HG03378 (cell line): ENCODE data around the gene SERINC4.

Source experiments
- ATAC-seq: cut with Tn5 transposase; IDR thresholded peaks from one replicate; pipeline ENCODE4 v1.9.1; 2021; ENCODE audit warnings: mild to moderate bottlenecking, moderate library complexity; ENCODE audit not compliant: unreplicated experiment

The SERINC4 gene

DNA sequence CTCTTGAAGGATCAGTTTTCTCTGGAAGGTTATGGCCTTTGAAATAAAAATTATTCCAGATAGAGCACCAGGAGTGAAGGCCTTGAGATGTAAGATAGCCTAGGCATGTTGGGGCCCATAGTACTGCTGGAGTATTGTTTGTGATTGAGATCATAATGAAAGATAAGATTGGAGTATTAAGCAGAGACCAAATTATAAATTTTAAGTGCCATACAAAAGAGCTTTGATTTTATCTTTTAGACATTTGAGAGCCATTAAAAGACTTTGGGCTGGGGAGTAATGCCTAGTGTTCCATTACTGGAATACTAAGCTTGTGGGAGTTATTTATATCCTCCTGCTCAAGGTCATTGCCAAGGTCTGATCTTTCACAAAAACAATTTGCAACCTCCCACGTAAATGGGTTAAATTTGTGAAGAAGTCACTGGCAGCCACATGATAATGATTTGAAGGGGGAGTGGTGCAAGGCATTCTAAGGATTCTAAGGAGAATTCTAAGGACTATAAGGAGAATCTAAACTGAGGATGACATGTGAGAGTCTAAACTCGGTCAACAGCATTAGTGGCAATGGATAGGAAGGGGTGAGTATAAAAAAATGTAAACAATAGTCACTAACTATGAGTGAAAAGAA, 36.1 kb downstream of the SERINC4 start:
- no peak for ATAC-seq

DNA sequence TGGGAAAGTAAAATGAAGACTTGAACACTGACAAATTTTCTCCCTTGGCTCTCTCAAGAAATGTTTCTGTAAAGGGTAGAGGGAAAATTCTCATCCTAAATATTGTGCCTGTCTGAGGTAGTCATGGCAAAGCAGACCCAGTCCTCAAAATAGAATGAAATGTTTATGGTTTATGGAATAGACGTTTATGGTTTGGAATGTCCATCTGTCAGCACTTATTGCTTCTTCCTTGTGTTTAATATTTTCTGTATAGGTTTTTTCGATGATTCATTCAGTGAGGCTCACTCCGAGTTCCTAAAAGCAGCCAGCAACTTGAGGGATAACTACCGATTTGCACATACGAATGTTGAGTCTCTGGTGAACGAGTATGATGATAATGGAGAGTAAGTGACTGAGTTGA, 37.2 kb downstream of the SERINC4 start:
- no peak for ATAC-seq

DNA sequence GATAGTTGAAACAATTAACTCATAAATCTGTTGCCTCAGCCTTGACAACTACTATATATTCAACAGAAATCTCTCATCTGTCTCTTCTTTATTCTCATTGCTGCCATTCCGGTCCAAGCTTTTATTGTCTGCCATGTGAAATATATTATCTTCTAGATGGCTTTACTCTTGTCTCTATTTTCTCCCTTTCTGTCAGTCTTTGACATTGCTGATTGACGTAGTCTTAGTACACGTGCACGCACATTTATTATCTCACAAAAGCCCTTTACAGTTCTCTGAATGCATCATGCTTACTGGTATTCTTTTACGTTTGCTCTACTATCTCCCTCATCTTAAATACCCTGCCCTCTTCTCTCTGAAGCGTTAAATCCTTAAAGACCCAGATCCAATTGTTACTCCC, 48.1 kb downstream of the SERINC4 start:
- no peak for ATAC-seq

DNA sequence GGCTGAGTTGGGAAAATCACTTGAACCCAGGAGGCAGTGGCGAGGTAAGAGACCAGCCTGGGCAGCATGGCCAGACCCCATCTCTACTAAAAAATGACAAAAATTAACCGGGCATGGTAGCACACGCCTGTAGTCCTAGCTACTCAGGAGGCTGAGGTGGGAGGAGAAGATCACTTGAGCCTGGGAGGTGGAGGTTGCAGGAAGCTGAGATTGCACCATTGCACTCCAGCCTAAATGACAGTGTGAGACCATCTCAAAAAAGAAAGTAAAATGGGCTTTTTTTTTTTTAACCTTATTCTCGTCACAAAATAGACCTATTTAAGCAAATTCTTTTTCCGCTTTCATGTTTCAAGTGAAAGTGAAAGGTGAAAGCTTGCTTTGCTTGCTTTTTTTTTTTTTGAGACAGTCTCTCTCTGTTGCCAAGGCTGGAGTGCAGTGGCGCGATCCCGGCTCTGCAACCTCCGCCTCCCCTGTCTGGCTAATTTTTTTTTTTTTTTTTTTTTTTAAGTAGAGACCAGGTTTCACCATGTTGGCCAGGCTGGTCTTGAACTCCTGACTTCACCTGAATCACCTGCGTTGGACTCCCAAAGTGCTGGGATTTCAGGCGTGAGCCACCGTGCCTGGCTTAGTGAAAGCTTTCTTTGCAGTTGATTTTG, 50.2 kb downstream of the SERINC4 start:
- ATAC-seq: peak; percentile 60

DNA sequence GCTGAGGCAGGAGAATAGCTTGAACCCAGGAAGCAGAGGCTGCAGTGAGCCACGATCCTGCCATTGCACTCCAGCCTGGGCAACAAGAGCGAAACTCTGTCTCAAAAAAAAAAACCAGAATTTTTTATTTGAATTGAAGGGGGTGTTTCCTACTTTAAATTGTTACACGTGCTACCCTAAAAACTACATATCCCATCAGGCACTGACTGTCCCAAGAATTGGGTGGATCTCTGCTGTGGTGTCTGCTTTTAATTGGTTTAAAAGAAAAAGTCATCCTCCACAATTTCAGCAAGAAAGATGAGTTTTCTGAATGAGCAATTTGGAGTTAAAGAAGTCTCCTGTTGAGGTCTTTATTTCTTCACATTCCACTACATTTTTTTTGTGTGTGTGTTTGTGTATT, 51.6 kb downstream of the SERINC4 start:
- no peak for ATAC-seq

DNA sequence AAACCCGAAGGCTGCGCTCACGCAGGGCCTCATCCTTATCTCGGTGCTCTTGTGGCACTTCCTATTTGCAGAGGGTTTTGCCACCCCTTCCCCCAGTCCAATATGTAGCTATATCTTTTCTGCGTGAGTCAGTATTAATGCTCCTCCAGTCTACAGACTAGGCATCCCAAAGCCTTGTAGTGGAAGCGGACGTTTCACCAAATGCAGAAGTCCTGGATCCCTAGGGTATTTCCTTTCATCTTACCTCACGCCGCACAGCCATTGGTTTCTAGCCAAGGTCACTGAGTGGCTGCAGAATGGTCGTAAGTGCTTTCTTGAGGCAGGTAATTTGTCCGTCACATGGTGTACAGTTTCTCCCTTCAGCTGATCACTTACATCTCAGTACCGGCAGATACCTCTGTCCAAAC, 53.1 kb downstream of the SERINC4 start:
- ATAC-seq: peak; percentile 17

DNA sequence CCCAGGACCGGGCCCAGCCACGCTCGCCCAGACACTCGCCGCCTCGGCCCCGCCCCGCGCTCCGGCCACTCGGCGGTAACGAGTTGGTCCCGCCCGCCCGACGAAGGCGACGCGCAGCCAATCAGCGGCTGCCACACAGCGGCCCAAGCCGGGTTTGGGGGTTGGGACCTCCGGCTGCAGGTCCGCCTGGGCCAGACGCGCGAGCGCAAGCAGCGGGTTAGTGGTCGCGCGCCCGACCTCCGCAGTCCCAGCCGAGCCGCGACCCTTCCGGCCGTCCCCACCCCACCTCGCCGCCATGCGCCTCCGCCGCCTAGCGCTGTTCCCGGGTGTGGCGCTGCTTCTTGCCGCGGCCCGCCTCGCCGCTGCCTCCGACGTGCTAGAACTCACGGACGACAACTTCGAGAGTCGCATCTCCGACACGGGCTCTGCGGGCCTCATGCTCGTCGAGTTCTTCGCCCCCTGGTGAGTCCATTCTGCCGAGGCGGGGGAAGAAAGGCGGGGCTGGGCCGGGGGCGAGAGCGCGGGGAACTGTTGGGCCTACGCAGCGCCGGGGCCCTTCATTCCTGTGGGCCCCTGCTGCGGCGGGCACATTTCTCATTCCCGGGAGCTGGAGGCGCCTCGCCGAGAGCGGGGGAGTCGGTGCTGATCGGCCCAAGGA, 53.6 kb downstream of the SERINC4 start, which contains the start of gene PDIA3:
TSS of gene PDIA3 (plus strand) at position 194 of the 658 bp plus-strand sequence. CDS start at position 296, 102 bp downstream.
- ATAC-seq: peak; percentile 42
